GM06990 (cell line): Measurements from ENCODE around the gene OPN4.

Experiments used
- DNase-seq: peaks from one replicate; pipeline ENCODE4 v3.0.0-alpha.2; 2011; ENCODE audit not compliant: insufficient read length; ENCODE audit errors: extremely low read depth
- H3K27me3 ChIP-seq: replicated peaks from 2 replicates; pipeline ENCODE4 v1.6.0; 2011; ENCODE audit warnings: low read length; ENCODE audit not compliant: control insufficient read depth, insufficient read depth
- H3K36me3 ChIP-seq: 2 replicates; pipeline ENCODE4 v1.5.1; 2011; ENCODE audit warnings: low read length; ENCODE audit not compliant: control insufficient read depth, insufficient read depth
- H3K4me3 ChIP-seq: replicated peaks from 2 replicates; pipeline ENCODE4 v1.5.1; 2011; ENCODE audit warnings: low read depth, mild to moderate bottlenecking, control low read depth, low read length
- CTCF ChIP-seq: IDR thresholded peaks from 2 replicates; pipeline ENCODE4 v1.5.1; 2011; ENCODE audit warnings: low read length, control low read depth, mild to moderate bottlenecking, inconsistent platforms; ENCODE audit not compliant: insufficient read depth, poor library complexity, severe bottlenecking

OPN4 gene

GRCh38 chr10:86690231-86690630, 35.9 kb downstream of the OPN4 start:
- no peaks in the 10 kb centered on the region; the same call in 1 of the 2 replicates for H3K27me3 ChIP-seq
- DNase-seq = no peak
- H3K4me3 ChIP-seq = no peak overlapping the region
- TF ChIP-seq CTCF = no peak
- H3K36me3 ChIP-seq = no peaks in the 10 kb centered on the region

- no peak for DNase-seq
- Histone ChIP-seq H3K27me3 (no peaks in the 10 kb centered on the region; the same call in 1 of the 2 replicates), H3K4me3 (no peak overlapping the region), H3K36me3 (no peaks in the 10 kb centered on the region)
- no peak for TF ChIP-seq CTCF
These were observed 36.3 kb downstream of the OPN4 start for GRCh38 chr10:86690657-86691084.

GRCh38 chr10:86691333-86692022, 37.1 kb downstream of the OPN4 start:
- TF ChIP-seq CTCF = no peak
- H3K4me3 ChIP-seq = no peak overlapping the region
- H3K27me3 ChIP-seq = no peaks in the 10 kb centered on the region; the same call in 1 of the 2 replicates
- no peaks in the 10 kb centered on the region for H3K36me3 ChIP-seq
- DNase-seq = no peak

- H3K4me3 ChIP-seq = no peak overlapping the region
- no peak for DNase-seq
- H3K36me3 ChIP-seq = no peaks in the 10 kb centered on the region
- no peaks in the 10 kb centered on the region; the same call in 1 of the 2 replicates for H3K27me3 ChIP-seq
- no peak for TF ChIP-seq CTCF
These were observed 37.7 kb downstream of the OPN4 start for GRCh38 chr10:86692023-86692514.

DNA sequence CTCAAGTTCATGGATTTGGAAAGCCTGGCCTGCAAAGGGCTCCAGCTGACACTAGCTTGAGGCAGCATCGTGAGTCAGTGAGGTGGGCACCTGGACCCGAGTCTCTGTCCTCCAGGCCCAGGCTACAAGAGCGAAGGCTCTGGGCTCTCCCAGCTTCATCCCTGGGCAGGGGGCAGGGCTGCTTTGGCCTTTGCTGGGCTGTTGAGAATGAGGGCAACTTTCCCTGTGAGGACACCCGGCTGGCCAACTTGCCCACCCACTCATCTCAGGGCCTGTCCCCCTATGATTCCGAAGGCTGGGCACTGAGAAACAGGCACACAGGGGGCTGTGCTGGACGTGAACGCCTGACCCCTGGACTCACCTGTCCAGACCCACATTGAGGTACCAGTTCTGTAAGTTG, 38.3 kb downstream of the OPN4 start:
- no peak for TF ChIP-seq CTCF
- DNase-seq = no peak
- Histone ChIP-seq H3K36me3 (no peaks in the 10 kb centered on the region), H3K27me3 (no peaks in the 10 kb centered on the region; the same call in 1 of the 2 replicates), H3K4me3 (no peak overlapping the region)
